NCI-H524 treated with DMSO at 0.1 percent for 48 hours (cell line): ENCODE measurements around the gene DUSP3.
A peak's percentile ranks its signal among the peaks of the same experiment; 100 is the strongest.

Experiments used
- DNase-seq: peaks from one replicate; lab custom pipeline; 2025; lab: John Stamatoyannopoulos, UW

The DUSP3 gene

GRCh38 chr17:43768943-43769342 lies 9.8 kb downstream of the DUSP3 start:
- DNase-seq, result no peak

GRCh38 chr17:43768382-43768781 lies 10.4 kb downstream of the DUSP3 start:
- no peak for DNase-seq

DNA sequence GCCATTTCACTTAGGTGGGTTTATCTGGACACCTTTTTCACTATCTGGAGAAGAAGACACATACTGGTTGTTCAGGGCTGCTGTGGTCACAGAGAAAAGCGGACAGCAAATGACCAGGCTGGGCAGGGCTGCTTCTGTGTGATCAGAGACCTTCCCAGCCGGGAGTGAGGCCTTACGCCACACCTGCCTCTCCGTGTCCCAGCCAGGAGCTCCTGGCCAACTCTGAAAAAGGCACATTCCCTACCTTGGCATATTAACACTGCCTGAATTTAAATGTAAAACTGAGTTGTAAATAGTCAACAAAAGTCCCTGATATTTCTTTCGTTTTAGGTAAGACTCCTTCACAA lies 11.1 kb downstream of the DUSP3 start:
- DNase-seq, result no peak

DNA sequence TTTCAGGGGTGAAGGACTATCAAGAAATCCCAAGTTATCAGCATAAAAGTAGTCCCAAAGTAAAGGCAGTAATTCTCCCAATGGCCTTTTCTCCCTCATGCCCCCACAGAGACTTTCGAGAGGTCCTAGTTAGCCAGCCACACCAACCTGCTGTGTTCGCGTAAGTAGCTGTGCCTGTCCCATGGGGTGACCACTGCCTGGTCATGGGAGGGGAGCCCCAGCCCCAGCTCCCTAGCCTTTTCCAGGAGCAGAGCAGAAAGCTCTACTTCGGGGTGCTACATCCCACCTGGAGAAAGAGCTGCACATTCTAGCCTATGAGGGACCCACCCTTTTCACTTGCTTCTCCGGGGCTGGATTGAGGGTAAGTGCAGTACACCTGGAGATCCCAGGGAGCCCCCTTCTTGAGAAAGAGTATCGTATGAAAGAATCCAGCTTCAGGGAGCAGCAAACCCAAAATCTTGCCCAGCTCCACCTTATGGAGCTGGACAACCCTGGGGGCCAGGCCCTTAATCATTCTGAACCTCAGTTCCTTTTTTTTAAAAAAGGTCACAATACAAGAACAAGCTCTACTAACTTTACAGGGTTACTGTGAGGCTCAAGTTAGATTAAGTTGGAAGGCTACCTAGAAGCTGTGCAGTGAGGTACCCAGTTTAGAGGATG lies 11.6 kb downstream of the DUSP3 start:
- DNase-seq, result no peak

DNA sequence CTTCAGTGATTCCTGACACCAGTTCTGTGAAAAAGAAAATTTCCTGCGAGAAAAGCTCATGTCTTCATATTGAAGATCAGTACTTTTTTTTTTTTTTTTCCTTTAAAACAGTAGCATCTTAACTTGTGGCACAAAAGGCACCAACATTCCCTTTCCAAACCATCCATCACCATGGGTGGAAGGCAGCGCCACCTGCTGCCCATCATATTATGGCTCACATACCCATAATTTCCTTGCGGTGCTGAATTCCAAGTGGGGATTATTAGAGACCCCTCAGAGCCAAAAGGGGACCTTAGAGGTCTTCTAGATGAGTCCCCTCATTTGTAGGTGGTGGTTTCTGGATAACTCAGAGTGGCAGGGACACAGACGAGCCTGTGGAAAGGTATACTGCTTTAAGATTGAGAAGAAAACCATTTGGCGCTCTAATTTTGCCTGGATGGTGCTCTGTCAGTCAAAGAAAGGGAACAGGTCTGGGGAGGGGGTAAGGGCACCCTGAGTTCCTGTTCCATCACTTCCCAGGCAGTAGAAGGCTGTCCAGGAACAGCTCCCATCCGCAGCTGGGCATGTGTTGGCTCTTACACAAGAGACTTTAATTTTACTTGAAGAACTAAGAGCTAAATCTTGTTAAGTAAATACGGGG lies 12.2 kb downstream of the DUSP3 start:
- DNase-seq, result no peak

- DNase-seq, result peak; percentile 39
Observed at GRCh38 chr17:43760254-43760852, 18.4 kb downstream of the DUSP3 start.

GRCh38 chr17:43759836-43760235 lies 18.9 kb downstream of the DUSP3 start:
- DNase-seq, result no peak

DNA sequence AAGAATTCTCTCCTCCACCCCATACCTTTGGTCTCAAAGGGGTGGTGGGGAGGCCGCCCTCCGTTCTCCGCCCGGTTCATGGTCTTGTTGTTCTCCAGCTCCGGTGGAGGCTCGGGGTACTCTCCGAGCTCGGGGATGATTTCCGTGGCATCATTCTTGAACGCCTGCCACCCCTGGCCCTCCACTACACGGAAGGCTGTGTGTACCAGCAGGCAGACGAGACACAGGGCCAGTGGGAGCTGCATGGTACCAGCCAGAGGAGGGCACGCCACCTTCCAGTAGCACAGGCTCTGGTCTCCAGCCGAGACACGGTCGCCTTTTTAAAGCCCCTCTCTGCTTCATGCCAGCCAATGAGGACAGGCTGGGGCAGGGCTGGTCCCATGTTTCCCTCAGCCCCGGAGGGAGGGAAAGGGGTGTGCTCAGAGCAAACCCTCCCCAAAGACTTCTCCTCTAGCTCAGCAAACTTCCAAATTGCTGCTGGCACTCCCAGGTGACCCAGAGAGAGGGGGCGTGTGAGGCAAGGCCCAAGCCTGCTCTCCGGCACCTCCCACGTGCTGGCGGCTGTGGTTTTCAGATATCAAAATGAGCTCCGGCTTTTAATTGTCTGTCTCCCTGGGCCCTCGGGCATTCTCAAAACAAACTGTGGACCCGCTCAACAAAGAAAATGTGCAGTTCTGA lies 20.1 kb downstream of the DUSP3 start, which contains the start of gene SOST:
Gene SOST (minus strand): TSS at position 295 of the 678 bp plus-strand sequence. CDS start 50 bp downstream, at position 245.
- no peak for DNase-seq

DNA sequence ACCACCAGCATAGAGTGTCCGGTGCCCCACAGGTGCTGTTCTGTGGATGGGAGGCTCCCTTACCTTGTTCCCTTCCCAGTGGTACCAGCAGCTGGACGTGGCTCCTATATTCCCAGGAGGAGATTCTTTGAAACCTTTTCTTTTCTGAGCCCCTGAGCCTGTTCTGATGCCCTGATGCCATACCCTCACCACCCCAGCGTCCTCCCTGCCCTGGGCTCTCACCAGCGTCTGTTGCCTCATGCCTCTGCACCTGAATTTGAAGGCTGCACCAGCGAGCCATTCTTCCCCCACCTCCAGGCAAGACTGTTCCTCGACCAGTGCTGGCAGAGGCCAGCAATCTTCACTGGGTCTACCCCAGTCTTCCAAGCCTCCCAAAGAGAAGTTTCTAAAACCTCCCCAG lies 20.7 kb downstream of the DUSP3 start:
- no peak for DNase-seq

DNA sequence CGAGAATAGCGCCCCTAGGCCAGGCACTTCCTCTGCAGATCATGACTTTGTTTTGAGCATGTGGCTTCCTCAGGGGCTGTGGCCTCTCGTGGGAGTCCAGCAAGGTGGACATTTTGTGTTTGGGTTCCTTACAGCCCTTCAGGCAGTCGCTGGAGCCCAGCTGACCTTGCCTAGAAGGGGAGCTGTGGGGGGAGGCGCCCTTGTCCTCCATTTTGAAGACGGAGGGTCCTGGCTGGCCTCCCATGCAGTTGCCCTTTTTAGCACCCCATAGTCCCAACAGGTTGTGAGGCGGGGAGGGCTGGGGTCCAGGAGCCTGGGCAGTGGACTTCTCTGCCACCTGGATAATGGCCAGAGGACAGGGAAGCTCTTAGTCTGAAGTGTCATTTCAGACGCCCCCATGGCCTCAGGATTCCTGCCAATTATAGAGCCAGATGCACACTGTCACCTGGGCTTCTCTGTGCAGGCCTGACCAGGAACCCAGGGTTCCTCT lies 21.6 kb downstream of the DUSP3 start:
- no peak for DNase-seq

- DNase-seq, result no peak
Observed at GRCh38 chr17:43756201-43756600, 22.6 kb downstream of the DUSP3 start.

GRCh38 chr17:43755389-43755875 lies 23.3 kb downstream of the DUSP3 start:
- DNase-seq, result no peak

DNA sequence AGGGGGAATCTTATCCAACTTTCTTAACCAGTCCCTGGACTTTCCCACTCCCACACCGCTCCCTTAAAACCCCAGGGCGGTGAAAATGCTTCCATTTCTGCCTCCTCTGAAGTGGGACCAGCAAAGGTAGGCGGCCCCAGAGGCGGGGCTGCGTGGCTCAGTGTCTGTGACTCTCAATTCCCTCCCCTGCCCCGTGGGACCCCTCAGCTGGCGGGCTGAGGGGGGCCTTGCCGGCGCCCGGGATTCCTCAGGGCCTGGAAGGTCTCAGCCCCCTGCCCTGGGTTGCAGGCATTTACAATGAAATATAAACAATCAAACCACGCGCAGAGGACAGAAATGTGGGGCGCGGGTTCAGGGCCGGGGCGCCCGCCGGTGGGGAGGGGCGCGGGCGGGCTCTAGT lies 23.8 kb downstream of the DUSP3 start:
- no peak for DNase-seq

DNA sequence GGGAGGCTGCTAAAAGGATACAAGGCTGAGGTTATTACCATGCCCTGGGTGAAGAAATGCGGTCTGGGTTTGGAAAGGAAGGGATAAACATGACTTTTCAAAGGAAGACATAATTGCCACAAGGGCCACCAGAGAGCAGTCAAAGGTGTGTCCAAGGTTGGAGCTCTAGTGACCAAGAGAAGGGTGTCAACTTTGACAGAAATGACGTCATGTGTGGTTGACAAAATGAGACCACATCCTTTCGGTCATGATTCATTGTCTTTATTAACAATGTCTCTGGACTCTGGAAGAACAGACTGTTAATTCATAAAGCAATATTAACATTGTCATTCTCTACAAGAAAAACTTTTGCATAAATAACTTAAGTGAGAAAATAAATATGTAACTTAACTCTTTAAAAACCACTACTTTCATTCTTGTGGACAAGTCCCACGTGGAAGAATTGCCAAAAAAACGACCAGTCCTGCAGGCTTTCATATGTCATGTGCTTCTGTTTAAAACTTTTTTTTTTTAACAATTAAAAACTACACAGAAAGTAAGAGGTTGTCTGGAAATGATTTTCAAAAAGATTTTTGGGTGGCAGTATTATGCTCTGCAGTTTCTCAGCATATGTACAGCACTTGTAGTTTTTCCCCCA lies 25.2 kb downstream of the DUSP3 start:
- DNase-seq, result no peak

DNA sequence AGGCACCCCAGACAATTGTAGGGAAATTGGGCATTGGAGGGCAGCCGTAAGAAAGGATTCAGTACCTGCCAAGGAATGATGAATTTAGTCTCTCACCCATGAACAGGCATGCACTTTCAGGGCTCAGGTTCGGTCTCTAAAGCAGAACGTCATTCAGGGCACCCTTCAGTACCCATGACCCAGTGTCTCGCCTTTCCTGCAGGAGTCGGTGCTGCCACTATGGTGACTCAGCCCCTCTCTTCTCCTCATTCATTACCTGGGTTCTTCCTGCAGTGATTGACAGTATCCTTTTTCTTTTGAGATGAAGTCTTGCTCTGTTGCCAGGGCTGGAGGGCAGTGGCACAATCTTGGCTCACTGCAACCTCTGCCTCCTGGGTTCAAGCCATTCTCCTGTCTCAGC lies 28.6 kb downstream of the DUSP3 start:
- no peak for DNase-seq

- peak; percentile 39 for DNase-seq
Observed at GRCh38 chr17:43745541-43745940, 33.2 kb downstream of the DUSP3 start.

- DNase-seq, result no peak
Observed at GRCh38 chr17:43741636-43742035, 37.1 kb downstream of the DUSP3 start.

GRCh38 chr17:43740541-43740940 lies 38.2 kb downstream of the DUSP3 start:
- DNase-seq, result no peak

- no peak for DNase-seq
Observed at GRCh38 chr17:43737722-43738121, 41.1 kb downstream of the DUSP3 start.

GRCh38 chr17:43736389-43736788 lies 42.4 kb downstream of the DUSP3 start:
- DNase-seq, result no peak

DNA sequence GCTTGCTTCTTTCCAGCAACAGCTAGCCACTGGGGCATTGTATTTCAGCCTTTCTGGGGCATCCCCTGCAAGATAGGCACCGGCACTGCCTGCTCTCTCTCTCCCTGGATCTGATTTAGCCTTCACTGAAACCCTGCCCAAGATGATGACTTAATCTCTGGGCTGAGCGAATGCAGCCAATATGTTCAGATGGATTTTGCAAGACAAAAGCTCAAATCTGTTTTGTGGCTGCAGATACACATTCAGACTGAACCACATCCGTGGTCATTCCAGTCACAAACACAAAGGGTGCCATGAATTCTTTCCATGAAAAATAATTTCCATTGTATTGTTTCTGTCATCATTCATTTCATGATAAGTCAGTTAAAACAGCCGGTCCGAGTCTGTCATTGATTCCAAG lies 44.4 kb downstream of the DUSP3 start:
- no peak for DNase-seq

- DNase-seq, result no peak
Observed at GRCh38 chr17:43733956-43734355, 44.8 kb downstream of the DUSP3 start.
